Neural progenitor cell (in vitro differentiated cells): ENCODE data around the gene CBX6. TPM values are rescaled to one million over a fixed set of nuclear protein-coding genes. Genes with fewer than 3 reads are reported as not detected.

Source experiments
- DNase-seq: peaks from one replicate; pipeline ENCODE4 v3.0.0-alpha.2; 2016; ENCODE audit warnings: low spot score
- H2AFZ ChIP-seq: fragments of 200-600 bp; sonication (generic); replicated peaks from 2 replicates; pipeline ENCODE4 v1.6.1; 2016; ENCODE audit warnings: antibody characterized with exemption
- H3F3A ChIP-seq: fragments of 200-600 bp; sonication (generic); 2 replicates; pipeline ENCODE4 v1.6.1; 2016; ENCODE audit warnings: antibody characterized with exemption, low read depth
- H3K27ac ChIP-seq: fragments of 200-600 bp; sonication (generic); 2 replicates; pipeline ENCODE4 v1.5.1; 2016; ENCODE audit warnings: mild to moderate bottlenecking
- H3K27me3 ChIP-seq: fragments of 200-600 bp; sonication (generic); 2 replicates; pipeline ENCODE4 v1.6.1; 2016; ENCODE audit warnings: mild to moderate bottlenecking, moderate library complexity
- H3K36me3 ChIP-seq: fragments of 200-600 bp; sonication (generic); 2 replicates; pipeline ENCODE4 v1.5.1; 2016
- H3K4me1 ChIP-seq: fragments of 200-600 bp; sonication (generic); 2 replicates; pipeline ENCODE4 v1.6.1; 2016; ENCODE audit warnings: mixed run types
- H3K4me2 ChIP-seq: fragments of 200-600 bp; sonication (generic); 2 replicates; pipeline ENCODE4 v1.6.1; 2016
- H3K4me3 ChIP-seq: fragments of 200-600 bp; sonication (generic); 2 replicates; pipeline ENCODE4 v1.5.1; 2016
- H3K79me2 ChIP-seq: fragments of 200-600 bp; sonication (generic); 2 replicates; pipeline ENCODE4 v1.6.1; 2016; ENCODE audit warnings: low read depth
- H3K9ac ChIP-seq: fragments of 200-600 bp; sonication (generic); 2 replicates; pipeline ENCODE4 v1.6.1; 2016
- H3K9me3 ChIP-seq: fragments of 200-600 bp; sonication (generic); 2 replicates; pipeline ENCODE4 v1.5.1; 2016; ENCODE audit warnings: low read depth
- H4K20me1 ChIP-seq: fragments of 200-600 bp; sonication (generic); 2 replicates; pipeline ENCODE4 v1.6.1; 2016; ENCODE audit warnings: low read depth
- H3K27ac Mint-ChIP-seq: 3 replicates; pipeline ENCODE4 v1.8.0; 2021; ENCODE audit warnings: mixed read lengths
- H3K27me3 Mint-ChIP-seq: 2 replicates; pipeline ENCODE4 v1.8.0; 2022; ENCODE audit warnings: low read depth, mild to moderate bottlenecking, inconsistent platforms, moderate library complexity, mixed read lengths; ENCODE audit not compliant: insufficient read depth
- H3K36me3 Mint-ChIP-seq: 3 replicates; pipeline ENCODE4 v1.8.0; 2021; ENCODE audit warnings: mixed read lengths
- H3K4me1 Mint-ChIP-seq: 3 replicates; pipeline ENCODE4 v1.8.0; 2021; ENCODE audit warnings: mixed read lengths
- H3K4me3 Mint-ChIP-seq: 3 replicates; pipeline ENCODE4 v1.8.0; 2021; ENCODE audit warnings: mild to moderate bottlenecking, moderate library complexity, mixed read lengths
- H3K9me3 Mint-ChIP-seq: 3 replicates; pipeline ENCODE4 v1.8.0; 2020; ENCODE audit warnings: mixed read lengths
- CTCF ChIP-seq: fragments of 200-600 bp; sonication (generic); IDR thresholded peaks from 2 replicates; pipeline ENCODE4 v1.5.1; 2017; ENCODE audit warnings: antibody characterized with exemption, mild to moderate bottlenecking
- EZH2 ChIP-seq: fragments of 200-600 bp; sonication (generic); IDR thresholded peaks from 2 replicates; pipeline ENCODE4 v1.6.1; 2017; ENCODE audit warnings: antibody characterized with exemption, mild to moderate bottlenecking, moderate library complexity
- EZH2phosphoT487 ChIP-seq: fragments of 200-600 bp; sonication (generic); IDR thresholded peaks from 2 replicates; pipeline ENCODE4 v1.6.1; 2017; ENCODE audit warnings: antibody characterized with exemption
- total RNA-seq: library from RNA; depleted of rRNA; stranded (reverse); fragments of >200 nt; gene quantifications from 2 replicates; pipeline ENCODE4 v1.2.3, GENCODE V29; 2015; ENCODE audit warnings: low replicate concordance

CBX6 gene
- total RNA-seq, 1 donor from 2014 or later, result 14.0 TPM

- Histone ChIP-seq H3K36me3 (no peaks in the 10 kb centered on the region), H2AFZ (no peak overlapping the region), H3K4me2 (no peak overlapping the region), H3K4me3 (no peak overlapping the region), H3K27me3 (peaks cover 68% of the 10 kb centered on the region), H3K4me1 (no peaks in the 10 kb centered on the region), H4K20me1 (peaks cover 19% of the 10 kb centered on the region), H3K9ac (no peak overlapping the region), H3K79me2 (no peaks in the 10 kb centered on the region), H3F3A (peaks cover 22% of the 10 kb centered on the region), H3K27ac (no peak overlapping the region), H3K9me3 (no peaks in the 10 kb centered on the region)
- peaks cover 10% of the 10 kb centered on the region for H3K4me1 Mint-ChIP-seq
- peaks cover 2% of the 10 kb centered on the region for H3K36me3 Mint-ChIP-seq
- TF ChIP-seq EZH2phosphoT487, result no peak
- no peak for TF ChIP-seq CTCF
- H3K27me3 Mint-ChIP-seq, result peaks cover 33% of the 10 kb centered on the region
- H3K27ac Mint-ChIP-seq, result no peak overlapping the region
- H3K9me3 Mint-ChIP-seq, result no peaks in the 10 kb centered on the region
- H3K4me3 Mint-ChIP-seq, result no peak overlapping the region
- no peak for DNase-seq
Measured at GRCh38 chr22:38841211-38841610, 30.8 kb downstream of the CBX6 start.

GRCh38 chr22:38840129-38840528, 31.9 kb downstream of the CBX6 start:
- no peak for TF ChIP-seq CTCF
- no peak for TF ChIP-seq EZH2phosphoT487
- TF ChIP-seq EZH2, result no peak
- H3K36me3 ChIP-seq, result no peaks in the 10 kb centered on the region
- peaks cover 18% of the 10 kb centered on the region for H3F3A ChIP-seq
- H3K27ac ChIP-seq, result no peak overlapping the region
- DNase-seq, result no peak
- no peaks in the 10 kb centered on the region for H3K9me3 Mint-ChIP-seq
- H2AFZ ChIP-seq, result no peak overlapping the region
- peaks cover 2% of the 10 kb centered on the region for H3K36me3 Mint-ChIP-seq
- peaks cover 10% of the 10 kb centered on the region for H3K4me1 Mint-ChIP-seq
- H3K79me2 ChIP-seq, result no peaks in the 10 kb centered on the region
- no peak overlapping the region for H3K4me3 ChIP-seq
- H3K9ac ChIP-seq, result no peak overlapping the region
- no peak overlapping the region for H3K4me3 Mint-ChIP-seq
- peaks cover 66% of the 10 kb centered on the region for H3K27me3 ChIP-seq
- no peak overlapping the region for H3K4me2 ChIP-seq
- H3K4me1 ChIP-seq, result no peaks in the 10 kb centered on the region
- no peak overlapping the region for H3K27ac Mint-ChIP-seq
- H3K27me3 Mint-ChIP-seq, result peaks cover 29% of the 10 kb centered on the region
- no peaks in the 10 kb centered on the region for H3K9me3 ChIP-seq
- peaks cover 19% of the 10 kb centered on the region for H4K20me1 ChIP-seq

- H3K27ac ChIP-seq, result no peak overlapping the region
- H3F3A ChIP-seq, result peaks cover 15% of the 10 kb centered on the region
- Mint-ChIP-seq H3K27ac (no peak overlapping the region), H3K36me3 (peaks cover 2% of the 10 kb centered on the region), H3K4me1 (peaks cover 10% of the 10 kb centered on the region), H3K4me3 (no peak overlapping the region), H3K27me3 (peaks cover 27% of the 10 kb centered on the region), H3K9me3 (no peaks in the 10 kb centered on the region)
- H3K4me1 ChIP-seq, result no peaks in the 10 kb centered on the region
- no peak overlapping the region for H3K4me3 ChIP-seq
- no peak overlapping the region for H2AFZ ChIP-seq
- no peaks in the 10 kb centered on the region for H3K79me2 ChIP-seq
- H3K27me3 ChIP-seq, result peaks cover 61% of the 10 kb centered on the region
- H3K9ac ChIP-seq, result no peak overlapping the region
- no peaks in the 10 kb centered on the region for H3K36me3 ChIP-seq
- TF ChIP-seq EZH2, result no peak
- TF ChIP-seq EZH2phosphoT487, result no peak
- no peak for TF ChIP-seq CTCF
- no peak for DNase-seq
- H3K9me3 ChIP-seq, result no peaks in the 10 kb centered on the region
- H4K20me1 ChIP-seq, result peaks cover 18% of the 10 kb centered on the region
- no peak overlapping the region for H3K4me2 ChIP-seq
Measured at GRCh38 chr22:38839686-38840085, 32.3 kb downstream of the CBX6 start.
